PC-3 (cell line): ENCODE results near the gene SYNGR2. TPM values are rescaled to one million over a fixed set of nuclear protein-coding genes. Genes with fewer than 3 reads are reported as not detected.

Experiments used
- ATAC-seq: fragments of 200-7000 bp; cut with Tn5 transposase; 2 replicates; pipeline ENCODE4 v1.9.1; 2020; ENCODE audit warnings: mild to moderate bottlenecking, moderate library complexity
- BruUV-seq: library from RNA; stranded (reverse); fragments of 400-500 nt; replicated peaks from 2 replicates; lab custom pipeline; 2021; lab: Mats Ljungman, UMichigan
- CTCF ChIA-PET: fragments of 300-600 bp; sonication (Branson Sonifier 250); formaldehyde crosslinking; loops from one replicate; lab custom pipeline; 2022; ENCODE audit warnings: antibody characterized with exemption; lab: Charles Lee
- POLR2A ChIA-PET: fragments of 300-600 bp; sonication (Branson Sonifier 250); formaldehyde crosslinking; loops from one replicate; lab custom pipeline; 2022; ENCODE audit warnings: antibody characterized with exemption; ENCODE audit not compliant: unreplicated experiment; lab: Charles Lee
- DNase-seq: peaks from one replicate; pipeline ENCODE4 v3.0.0-alpha.2; 2015
- H2AFZ ChIP-seq: fragments of 300-600 bp; sonication (generic); 2 replicates; pipeline ENCODE4 v1.6.0; 2016; ENCODE audit warnings: antibody characterized with exemption, low read length
- H3F3A ChIP-seq: fragments of 300-600 bp; sonication (generic); one replicate; pipeline ENCODE4 v1.6.0; 2017; ENCODE audit warnings: antibody characterized with exemption, low read length, control low read depth, mild to moderate bottlenecking; ENCODE audit not compliant: unreplicated experiment
- H3K27ac ChIP-seq: fragments of 300-600 bp; sonication (generic); 2 replicates; pipeline ENCODE4 v1.5.1; 2016; ENCODE audit warnings: mild to moderate bottlenecking, low read length
- H3K27me3 ChIP-seq: fragments of 300-600 bp; sonication (generic); 2 replicates; pipeline ENCODE4 v1.6.1; 2016; ENCODE audit warnings: low read length, mixed read lengths
- H3K36me3 ChIP-seq: fragments of 300-600 bp; sonication (generic); 2 replicates; pipeline ENCODE4 v1.6.1; 2016; ENCODE audit warnings: low read depth, mixed run types, low read length, mixed read lengths
- H3K4me1 ChIP-seq: fragments of 300-600 bp; sonication (generic); 2 replicates; pipeline ENCODE4 v1.5.1; 2016; ENCODE audit warnings: low read length; ENCODE audit not compliant: insufficient read depth
- H3K4me2 ChIP-seq: fragments of 300-600 bp; sonication (generic); 2 replicates; pipeline ENCODE4 v1.6.0; 2016; ENCODE audit warnings: low read length
- H3K4me3 ChIP-seq: fragments of 300-600 bp; sonication (generic); 2 replicates; pipeline ENCODE4 v1.5.1; 2016; ENCODE audit warnings: mild to moderate bottlenecking, low read length, mixed read lengths
- H3K79me2 ChIP-seq: fragments of 300-600 bp; sonication (generic); 2 replicates; pipeline ENCODE4 v1.6.1; 2017; ENCODE audit warnings: low read length, mixed read lengths
- H3K9ac ChIP-seq: fragments of 300-600 bp; sonication (generic); 2 replicates; pipeline ENCODE4 v1.6.0; 2016; ENCODE audit warnings: mild to moderate bottlenecking, low read length
- H3K9me2 ChIP-seq: fragments of 300-600 bp; sonication (generic); replicated peaks from 2 replicates; pipeline ENCODE4 v1.6.1; 2016; ENCODE audit warnings: mixed run types, low read length, mixed read lengths
- H3K9me3 ChIP-seq: fragments of 300-600 bp; sonication (generic); 2 replicates; pipeline ENCODE4 v1.6.1; 2016; ENCODE audit warnings: low read length, mixed read lengths
- H4K20me1 ChIP-seq: fragments of 300-600 bp; sonication (generic); 2 replicates; pipeline ENCODE4 v1.6.1; 2016; ENCODE audit warnings: low read length, mixed read lengths
- CTCF ChIP-seq: fragments of 300-600 bp; sonication (generic); conservative IDR thresholded peaks from 2 replicates; pipeline ENCODE4 v1.5.1; 2017; ENCODE audit warnings: antibody characterized with exemption, low read depth, mild to moderate bottlenecking, low read length
- EZH2 ChIP-seq: fragments of 300-600 bp; sonication (generic); IDR thresholded peaks from one replicate; pipeline ENCODE4 v1.6.1; 2017; ENCODE audit warnings: antibody characterized with exemption, mild to moderate bottlenecking, low read length; ENCODE audit not compliant: unreplicated experiment
- EZH2phosphoT487 ChIP-seq: fragments of 300-600 bp; sonication (generic); IDR thresholded peaks from 2 replicates; pipeline ENCODE4 v1.6.1; 2018; ENCODE audit warnings: mild to moderate bottlenecking, antibody characterized with exemption, low read length, borderline replicate concordance
- intact Hi-C: fragments of 100-400 bp; cut with micrococcal nuclease; formaldehyde crosslinking; loops from 2 replicates; pipeline ENCODE4 v1.9.0; 2023
- total RNA-seq: library from RNA; depleted of rRNA; stranded (reverse); fragments of >200 nt; gene quantifications from 2 replicates; pipeline ENCODE4 v1.2.3, GENCODE V29; 2014

The SYNGR2 gene
- total RNA-seq, 1 experiment from 2014 or later = 213 TPM

GRCh38 chr17:78143214-78144146 is 24.9 kb upstream of the SYNGR2 start:
- Histone ChIP-seq H3F3A (no peaks in the 10 kb centered on the region), H3K4me2 (peak overlapping the region; percentile 71), H2AFZ (no peak overlapping the region), H4K20me1 (no peaks in the 10 kb centered on the region), H3K4me1 (peaks cover 49% of the 10 kb centered on the region), H3K4me3 (no peak overlapping the region), H3K27ac (peak overlapping the region; percentile 91), H3K9me2 (no peaks in the 10 kb centered on the region), H3K9ac (peak overlapping the region; percentile 58), H3K9me3 (no peaks in the 10 kb centered on the region), H3K27me3 (no peaks in the 10 kb centered on the region), H3K79me2 (no peaks in the 10 kb centered on the region), H3K36me3 (no peaks in the 10 kb centered on the region)
- CTCF ChIA-PET = no interaction called here
- no peak for DNase-seq
- intact Hi-C loops = loop anchor here (2.0 kb wide), 1 partner anchor 15 kb away; no protein-coding TSS in a partner anchor
- no peak for ATAC-seq
- POLR2A ChIA-PET = interaction anchor here (0.7 kb wide), 1 partner anchor 32 kb away, joined by 3 read pairs; no protein-coding TSS in a partner anchor
- no TSS peak for BruUV-seq
- TF ChIP-seq EZH2phosphoT487 (no peak), EZH2 (no peak), CTCF (no peak)

GRCh38 chr17:78144147-78144719 is 24.1 kb upstream of the SYNGR2 start:
- Histone ChIP-seq H3K4me2 (peak overlapping the region; percentile 71), H3K9me2 (no peaks in the 10 kb centered on the region), H3K36me3 (no peaks in the 10 kb centered on the region), H3K27ac (peak overlapping the region; percentile 91), H4K20me1 (no peaks in the 10 kb centered on the region), H3K4me1 (peaks cover 49% of the 10 kb centered on the region), H3F3A (no peaks in the 10 kb centered on the region), H3K9ac (peak overlapping the region; percentile 58), H3K79me2 (no peaks in the 10 kb centered on the region), H3K27me3 (no peaks in the 10 kb centered on the region), H3K4me3 (0 out of 2 replicates have a peak overlapping the region, but pooled peaks have one; percentile 2), H2AFZ (0 out of 2 replicates have a peak overlapping the region, but pooled peaks have one; percentile 4), H3K9me3 (no peaks in the 10 kb centered on the region)
- DNase-seq = peak; percentile 89
- ChIA-PET CTCF (interaction anchor here (0.9 kb wide), 1 partner anchor 31 kb away, joined by 3 read pairs; no protein-coding TSS in a partner anchor), POLR2A (interaction anchor here (0.5 to 1.2 kb wide), 4 partner anchors 15 to 41 kb away, joined by 3 to 4 read pairs (median 3); no protein-coding TSS in a partner anchor)
- TF ChIP-seq EZH2phosphoT487 = no peak
- TF ChIP-seq CTCF = peak; percentile 20; the same call in 1 of the 2 replicates
- intact Hi-C loops = loop anchor here (2.0 kb wide), 1 partner anchor 15 kb away; no protein-coding TSS in a partner anchor
- no TSS peak for BruUV-seq
- peak; percentile 1; the same call in 1 of the 2 replicates for ATAC-seq
